ENCODE data around the gene CCDC9.

Gene CCDC9

GRCh38 chr19:47267350-47267759 is 11.0 kb downstream of the CCDC9 start:
- ChIA-PET POLR2A (interaction anchor here (0.7 to 1.5 kb wide), 3 partner anchors 9 to 254 kb away, joined by 3 to 5 read pairs (median 3); no protein-coding TSS in a partner anchor), CTCF (interaction anchor here (1.2 kb wide), 1 partner anchor 17 kb away, joined by 4 read pairs; no protein-coding TSS in a partner anchor)
- no peak overlapping the region for H3K4me3 ChIP-seq (ENCODE audit: low read depth, low read length)
- no peak for DNase-seq (ENCODE audit: low read depth, low spot score)
- TF ChIP-seq CTCF (IDR thresholded peaks at IDR 0.05; ENCODE audit: insufficient read depth, low read length, missing control alignments) = no peak

- POLR2A ChIA-PET = interaction anchor here (1.5 to 3.2 kb wide), 2 partner anchors 11 kb away, joined by 5 to 12 read pairs; partner anchors contain the start of gene CCDC9
- DNase-seq (ENCODE audit: low read depth, low spot score) = no peak
- TF ChIP-seq CTCF (IDR thresholded peaks at IDR 0.05; ENCODE audit: insufficient read depth, low read length, missing control alignments) = no peak
- CTCF ChIA-PET = interaction anchor here (1.2 to 1.3 kb wide), 2 partner anchors 17 to 57 kb away, joined by 3 to 4 read pairs; no protein-coding TSS in a partner anchor
- H3K4me3 ChIP-seq (ENCODE audit: low read depth, low read length) = no peak overlapping the region
Observed at GRCh38 chr19:47268028-47268427, 11.7 kb downstream of the CCDC9 start.

- ChIA-PET POLR2A (interaction anchor here (3.2 kb wide), 1 partner anchor 13 kb away, joined by 12 read pairs; the partner anchor contains the start of gene CCDC9), CTCF (interaction anchor here (0.7 to 1.7 kb wide), 3 partner anchors 12 to 24 kb away, joined by 3 to 5 read pairs (median 3); no protein-coding TSS in a partner anchor)
- H3K4me3 ChIP-seq (ENCODE audit: low read depth, low read length) = no peak overlapping the region
- TF ChIP-seq CTCF (IDR thresholded peaks at IDR 0.05; ENCODE audit: insufficient read depth, low read length, missing control alignments) = no peak
- no peak for DNase-seq (ENCODE audit: low read depth, low spot score)
Observed at GRCh38 chr19:47269596-47269995, 13.3 kb downstream of the CCDC9 start.

- no peak for TF ChIP-seq CTCF (IDR thresholded peaks at IDR 0.05; ENCODE audit: insufficient read depth, low read length, missing control alignments)
- no peak overlapping the region for H3K4me3 ChIP-seq (ENCODE audit: low read depth, low read length)
- CTCF ChIA-PET = interaction anchor here (0.7 to 1.7 kb wide), 4 partner anchors 10 to 23 kb away, joined by 3 to 5 read pairs (median 3); no protein-coding TSS in a partner anchor
- POLR2A ChIA-PET = interaction anchor here (3.2 kb wide), 1 partner anchor 13 kb away, joined by 12 read pairs; the partner anchor contains the start of gene CCDC9
- DNase-seq (ENCODE audit: low read depth, low spot score) = no peak
Observed at GRCh38 chr19:47270408-47270807, 14.1 kb downstream of the CCDC9 start.

DNA sequence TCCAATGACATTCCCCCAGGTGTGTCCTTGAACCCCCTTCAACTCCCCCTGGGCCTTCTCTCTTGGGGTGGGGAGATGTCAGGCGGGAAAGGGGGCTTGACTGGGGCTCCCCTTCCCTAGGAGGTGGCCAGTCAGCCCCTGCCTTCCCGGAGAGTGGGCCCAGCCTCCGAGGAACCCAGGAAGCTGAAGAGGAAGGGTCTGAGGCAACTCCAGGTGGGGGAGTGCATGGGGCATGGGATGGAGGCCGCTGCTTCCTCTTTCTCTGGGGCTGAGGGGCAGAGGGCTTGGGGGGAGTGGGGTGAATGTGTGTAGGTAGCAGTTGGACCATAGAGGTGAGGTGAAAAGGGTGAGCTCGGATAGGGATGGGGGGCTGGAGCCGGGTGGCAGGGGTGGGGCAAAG is 15.6 kb downstream of the CCDC9 start:
- CTCF ChIA-PET = interaction anchor here (0.9 to 1.7 kb wide), 6 partner anchors 9 to 77 kb away, joined by 3 to 7 read pairs (median 4); partner anchors contain the start of gene DHX34
- no peak overlapping the region for H3K4me3 ChIP-seq (ENCODE audit: low read depth, low read length)
- POLR2A ChIA-PET = interaction anchor here (0.7 to 1.2 kb wide), 3 partner anchors 9 to 46 kb away, joined by 3 to 10 read pairs (median 3); no protein-coding TSS in a partner anchor

More for the DNA sequence above, 15.6 kb downstream of the CCDC9 start:
- TF ChIP-seq CTCF (IDR thresholded peaks at IDR 0.05; ENCODE audit: insufficient read depth, low read length, missing control alignments) = no peak
- DNase-seq (ENCODE audit: low read depth, low spot score) = no peak
